ENCODE measurements around the gene KIAA0319L. TPM values are rescaled to one million over a fixed set of nuclear protein-coding genes. Genes with fewer than 3 reads are reported as not detected.

The KIAA0319L gene
- total RNA-seq, 1 donor from 2014 or later = 44.9 TPM

- no peak for TF ChIP-seq CTCF (IDR thresholded peaks at IDR 0.05)
- H3K27ac Mint-ChIP-seq (ENCODE audit: unreplicated experiment) = peak overlapping the region; percentile 57
- no peak for DNase-seq (ENCODE audit: extremely low spot score, unreplicated experiment)
Measured at GRCh38 chr1:35555601-35556477, 1.4 kb downstream of the KIAA0319L start.

DNA sequence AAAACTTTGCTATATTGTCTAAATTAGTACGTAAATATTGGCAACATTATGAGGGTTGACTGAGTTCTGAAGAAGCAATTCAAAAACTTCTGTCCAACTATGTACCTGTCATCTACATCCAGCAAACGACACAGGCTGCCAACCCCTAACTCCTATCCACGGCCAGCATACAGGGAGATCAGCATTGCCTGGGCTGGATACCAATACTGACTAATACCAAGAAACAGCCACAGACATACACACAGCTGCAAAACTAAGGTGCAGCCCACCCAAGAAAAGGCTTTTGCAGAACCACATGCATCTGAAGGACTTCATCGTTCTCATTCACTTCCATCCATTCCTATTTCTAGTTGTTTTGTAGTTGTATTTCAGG is 2.0 kb downstream of the KIAA0319L start:
- no peaks in the 10 kb centered on the region for H3K9me3 Mint-ChIP-seq (ENCODE audit: unreplicated experiment)
- DNase-seq (ENCODE audit: extremely low spot score, unreplicated experiment) = no peak
- peaks cover 36% of the 10 kb centered on the region for H3K4me1 Mint-ChIP-seq (ENCODE audit: unreplicated experiment)
- H3K4me3 Mint-ChIP-seq (ENCODE audit: unreplicated experiment) = peak overlapping the region; percentile 8
- H3K27ac Mint-ChIP-seq (ENCODE audit: unreplicated experiment) = no peak overlapping the region
- H3K36me3 Mint-ChIP-seq (ENCODE audit: unreplicated experiment) = peaks cover 19% of the 10 kb centered on the region
- no peaks in the 10 kb centered on the region for H3K27me3 Mint-ChIP-seq (ENCODE audit: unreplicated experiment)
- TF ChIP-seq CTCF (IDR thresholded peaks at IDR 0.05) = no peak

More at GRCh38 chr1:35555601-35556477, 1.4 kb downstream of the KIAA0319L start:
- Mint-ChIP-seq H3K4me3 (ENCODE audit: unreplicated experiment) (peak overlapping the region; percentile 98), H3K9me3 (ENCODE audit: unreplicated experiment) (no peaks in the 10 kb centered on the region), H3K36me3 (ENCODE audit: unreplicated experiment) (peaks cover 19% of the 10 kb centered on the region), H3K4me1 (ENCODE audit: unreplicated experiment) (peaks cover 37% of the 10 kb centered on the region), H3K27me3 (ENCODE audit: unreplicated experiment) (no peaks in the 10 kb centered on the region)

GRCh38 chr1:35554266-35555211 is 2.7 kb downstream of the KIAA0319L start:
- no peak overlapping the region for H3K27ac Mint-ChIP-seq (ENCODE audit: unreplicated experiment)
- no peaks in the 10 kb centered on the region for H3K9me3 Mint-ChIP-seq (ENCODE audit: unreplicated experiment)
- peaks cover 24% of the 10 kb centered on the region for H3K36me3 Mint-ChIP-seq (ENCODE audit: unreplicated experiment)
- H3K4me1 Mint-ChIP-seq (ENCODE audit: unreplicated experiment) = peaks cover 33% of the 10 kb centered on the region
- no peak for DNase-seq (ENCODE audit: extremely low spot score, unreplicated experiment)
- no peak overlapping the region for H3K4me3 Mint-ChIP-seq (ENCODE audit: unreplicated experiment)
- no peaks in the 10 kb centered on the region for H3K27me3 Mint-ChIP-seq (ENCODE audit: unreplicated experiment)
- TF ChIP-seq CTCF (IDR thresholded peaks at IDR 0.05) = no peak

GRCh38 chr1:35553851-35554250 is 3.4 kb downstream of the KIAA0319L start:
- Mint-ChIP-seq H3K36me3 (ENCODE audit: unreplicated experiment) (peaks cover 24% of the 10 kb centered on the region), H3K4me3 (ENCODE audit: unreplicated experiment) (no peak overlapping the region), H3K27ac (ENCODE audit: unreplicated experiment) (no peak overlapping the region), H3K9me3 (ENCODE audit: unreplicated experiment) (no peaks in the 10 kb centered on the region), H3K4me1 (ENCODE audit: unreplicated experiment) (peaks cover 31% of the 10 kb centered on the region), H3K27me3 (ENCODE audit: unreplicated experiment) (no peaks in the 10 kb centered on the region)
- DNase-seq (ENCODE audit: extremely low spot score, unreplicated experiment) = no peak
- TF ChIP-seq CTCF (IDR thresholded peaks at IDR 0.05) = no peak

DNA sequence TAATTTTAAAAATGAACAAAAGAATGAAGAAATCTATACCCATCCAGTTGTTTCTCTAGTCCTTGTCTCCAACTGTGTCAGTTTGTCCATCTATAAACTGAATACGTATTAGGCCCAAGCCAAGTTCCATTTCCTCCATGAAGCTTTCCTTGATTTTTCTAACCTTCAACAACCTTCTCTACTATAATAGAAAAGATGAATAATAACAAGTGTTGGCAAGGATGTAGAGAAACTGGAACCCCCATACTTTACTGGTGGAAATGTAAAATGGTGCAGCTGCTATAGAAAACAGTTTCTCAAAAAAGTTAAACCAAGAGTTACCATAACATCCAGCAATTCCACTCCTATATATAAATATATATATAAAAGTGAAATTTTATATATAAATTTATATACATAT is 10.6 kb downstream of the KIAA0319L start:
- H3K9me3 Mint-ChIP-seq (ENCODE audit: unreplicated experiment) = no peaks in the 10 kb centered on the region
- H3K27ac Mint-ChIP-seq (ENCODE audit: unreplicated experiment) = no peak overlapping the region
- H3K4me1 Mint-ChIP-seq (ENCODE audit: unreplicated experiment) = peaks cover 5% of the 10 kb centered on the region
- TF ChIP-seq CTCF (IDR thresholded peaks at IDR 0.05) = no peak
- H3K27me3 Mint-ChIP-seq (ENCODE audit: unreplicated experiment) = no peaks in the 10 kb centered on the region
- no peak for DNase-seq (ENCODE audit: extremely low spot score, unreplicated experiment)
- H3K4me3 Mint-ChIP-seq (ENCODE audit: unreplicated experiment) = no peak overlapping the region
- peaks cover 26% of the 10 kb centered on the region for H3K36me3 Mint-ChIP-seq (ENCODE audit: unreplicated experiment)

All from osteocyte (in vitro differentiated cells).